ENCODE measurements around the gene HMCN2.
A peak's percentile ranks its signal among the peaks of the same experiment; 100 is the strongest.
"Not testable (repeated sequence)": the region's sequence is repeated elsewhere in the genome, so short reads cannot be mapped to it uniquely, and the experiment has no call there.

The HMCN2 gene

GRCh38 chr9:130421154-130421801 lies 155.7 kb downstream of the HMCN2 start:
- DNase-seq = no peak

GRCh38 chr9:130421802-130422276 lies 156.3 kb downstream of the HMCN2 start:
- DNase-seq = peak; percentile 79

DNA sequence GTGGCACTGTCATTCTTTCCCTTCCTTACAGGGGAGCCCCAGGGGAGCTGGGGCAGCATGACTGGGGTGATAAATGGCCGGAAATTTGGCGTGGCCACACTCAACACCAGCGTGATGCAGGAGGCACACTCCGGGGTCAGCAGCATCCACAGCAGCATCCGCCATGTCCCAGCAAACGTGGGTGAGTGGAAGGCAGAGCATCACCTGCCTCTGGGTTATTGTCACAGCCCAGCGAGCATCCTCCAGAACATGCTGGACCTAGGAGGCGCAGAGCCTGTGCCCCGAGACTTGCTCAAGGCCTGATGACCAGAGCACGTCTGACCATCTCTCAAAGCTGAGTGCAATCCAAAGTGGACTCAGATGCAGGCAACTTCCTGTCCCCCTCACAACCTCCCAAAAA lies 157.0 kb downstream of the HMCN2 start:
- DNase-seq = no peak

GRCh38 chr9:130423272-130423671 lies 157.7 kb downstream of the HMCN2 start:
- no peak for DNase-seq

- DNase-seq = no peak
Observed at GRCh38 chr9:130424595-130425454, 159.3 kb downstream of the HMCN2 start.

DNA sequence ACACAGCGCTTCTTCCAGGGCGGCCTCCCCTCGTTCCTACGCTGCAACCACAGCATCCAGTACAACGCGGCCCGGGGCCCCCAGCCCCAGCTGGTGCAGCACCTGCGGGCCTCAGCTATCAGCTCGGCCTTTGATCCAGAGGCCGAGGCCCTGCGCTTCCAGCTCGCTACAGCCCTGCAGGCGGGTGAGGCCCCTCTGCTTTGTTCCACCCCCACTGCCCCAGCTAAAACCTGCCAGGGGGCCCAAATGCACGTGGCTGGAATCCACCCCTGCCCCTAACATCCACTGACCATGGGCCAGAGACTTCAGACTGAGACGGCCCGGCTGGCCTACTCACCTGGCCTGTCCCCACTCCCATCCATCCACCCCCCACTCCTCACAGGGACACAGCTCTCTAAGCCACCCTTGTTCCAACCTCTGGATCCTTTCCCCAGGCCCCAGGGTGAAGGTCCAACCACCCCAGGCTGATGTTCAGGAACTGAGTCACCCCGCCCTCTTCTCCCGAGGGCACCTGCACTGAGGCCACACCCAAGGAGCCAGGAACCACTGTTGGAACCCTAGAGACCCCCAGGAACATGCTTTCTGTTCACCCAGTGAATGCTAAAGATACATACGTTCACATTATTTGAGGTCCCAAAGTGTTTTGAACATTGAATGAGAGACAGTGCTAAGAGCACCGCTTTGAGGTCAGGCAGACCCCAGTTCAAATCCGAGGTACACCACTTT lies 160.3 kb downstream of the HMCN2 start:
- DNase-seq = no peak

DNA sequence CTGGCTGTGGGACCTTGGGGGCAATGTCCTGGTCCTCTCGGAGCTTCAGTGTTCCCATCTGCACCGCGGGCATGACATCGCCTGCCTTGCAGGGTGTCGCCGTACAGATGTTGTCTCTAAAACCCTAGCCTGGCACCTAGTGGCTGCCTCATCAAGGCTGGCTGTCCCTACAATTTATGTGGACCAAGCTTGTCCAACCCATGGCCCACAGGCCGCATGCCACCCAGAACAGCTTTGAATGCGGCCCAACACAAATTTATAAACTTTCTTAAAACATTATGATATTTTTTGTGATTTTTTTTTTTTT lies 160.9 kb downstream of the HMCN2 start:
- no peak for DNase-seq

DNA sequence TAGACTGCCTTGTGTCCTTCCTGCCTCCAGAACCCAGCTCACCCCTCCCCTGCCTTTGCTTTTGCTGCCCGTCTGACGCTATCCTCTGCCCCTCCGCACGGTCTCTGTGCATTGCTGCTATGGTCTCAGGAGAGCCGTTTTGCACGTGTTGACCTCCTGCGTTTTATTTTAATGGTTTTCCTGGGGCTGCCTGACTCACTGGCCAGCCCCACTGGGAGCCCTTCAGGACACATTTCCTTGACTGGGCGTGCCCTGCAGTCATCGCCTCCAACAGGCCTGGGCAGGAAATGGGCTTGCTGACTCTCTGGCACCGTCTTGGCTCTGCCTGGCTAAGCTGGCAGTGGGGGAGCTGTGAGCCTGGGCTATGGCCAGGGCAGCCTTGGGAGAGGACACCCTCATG lies 161.3 kb downstream of the HMCN2 start:
- peak; percentile 63 for DNase-seq

GRCh38 chr9:130427326-130427725 lies 161.8 kb downstream of the HMCN2 start:
- no peak for DNase-seq

DNA sequence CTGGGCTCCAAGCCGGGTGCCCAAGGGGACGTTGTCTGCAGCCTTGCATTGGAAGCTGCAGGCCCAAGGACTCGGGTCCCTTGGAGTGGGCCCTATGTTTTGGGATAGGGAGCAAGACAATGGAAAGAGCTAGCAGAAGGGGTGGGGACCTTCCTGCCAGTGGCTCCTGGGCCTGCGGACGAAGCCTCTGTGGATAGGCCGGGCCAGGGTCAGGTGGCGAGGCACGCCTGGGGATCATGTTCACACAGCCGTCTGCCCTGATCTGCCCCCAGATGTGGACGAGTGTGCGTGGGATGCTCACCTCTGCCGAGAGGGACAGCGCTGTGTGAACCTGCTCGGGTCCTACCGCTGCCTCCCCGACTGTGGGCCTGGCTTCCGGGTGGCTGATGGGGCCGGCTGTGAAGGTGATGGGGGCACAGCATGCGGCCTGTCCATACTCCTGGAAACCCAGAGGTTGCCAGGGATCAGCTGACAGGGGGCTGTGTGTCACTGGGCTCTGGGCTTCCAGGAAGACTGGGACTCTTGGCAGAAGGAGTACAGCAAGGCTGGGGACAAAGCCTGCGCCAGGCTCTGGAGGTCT lies 162.6 kb downstream of the HMCN2 start:
- no peak for DNase-seq

GRCh38 chr9:130429381-130429780 lies 163.8 kb downstream of the HMCN2 start:
- DNase-seq = no peak

DNA sequence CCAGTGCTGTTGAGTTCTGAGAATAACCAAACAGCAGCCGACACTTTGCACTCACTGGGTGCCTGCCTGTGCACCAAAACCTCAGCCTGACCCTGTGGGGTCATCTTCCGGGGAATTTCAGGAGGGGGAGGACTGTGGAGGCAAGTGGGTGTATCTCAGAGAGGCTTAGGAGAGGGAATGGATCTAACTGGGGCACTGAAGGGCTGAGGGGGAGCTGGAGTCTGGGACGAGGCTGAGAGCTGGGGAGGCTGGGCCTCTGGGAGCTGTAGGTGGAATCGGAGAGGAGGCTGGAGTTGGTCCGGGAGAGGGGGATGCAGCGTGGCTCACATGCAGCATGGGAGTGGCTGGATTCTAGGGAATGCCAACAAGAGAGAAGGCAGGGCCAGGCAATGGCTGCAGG lies 164.3 kb downstream of the HMCN2 start:
- DNase-seq = no peak

GRCh38 chr9:130430232-130430631 lies 164.7 kb downstream of the HMCN2 start:
- DNase-seq = no peak

DNA sequence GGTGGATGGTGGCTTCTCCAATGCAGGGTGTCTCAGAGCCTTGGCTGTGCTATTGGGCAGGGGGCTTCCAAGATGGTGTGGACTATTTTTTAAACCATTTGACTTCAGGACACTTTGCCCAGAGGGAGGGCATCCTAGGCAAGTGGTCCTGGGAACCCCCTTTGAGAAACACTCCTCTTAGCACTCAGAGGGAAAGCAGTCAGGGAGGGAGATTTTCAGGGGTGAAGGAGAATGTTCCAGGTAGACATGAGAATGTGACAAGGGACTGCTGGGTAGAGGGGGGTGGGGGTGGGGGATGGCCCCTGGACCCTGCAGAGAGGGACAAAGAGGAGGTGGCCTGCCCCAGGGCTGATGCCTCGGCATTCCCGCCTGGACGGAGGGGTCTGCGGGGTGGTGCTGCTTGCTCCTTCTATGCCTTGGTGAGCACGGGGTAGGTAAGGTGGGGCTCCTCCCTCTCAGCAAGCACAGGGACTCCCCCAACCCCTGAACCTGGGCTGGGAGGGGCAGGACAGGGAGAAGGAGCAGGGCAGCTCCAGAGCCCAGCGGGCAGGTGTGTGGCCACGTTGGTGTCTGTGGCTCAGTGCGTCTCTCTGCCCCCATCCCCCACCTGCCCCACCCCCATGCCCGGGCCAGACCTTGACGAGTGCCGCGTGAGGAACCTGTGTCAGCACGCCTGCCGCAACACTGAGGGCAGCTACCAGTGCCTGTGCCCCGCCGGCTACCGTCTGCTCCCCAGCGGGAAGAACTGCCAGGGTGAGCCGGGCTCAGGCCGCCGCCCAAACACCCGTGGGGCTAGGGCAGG lies 165.4 kb downstream of the HMCN2 start:
- DNase-seq = no peak

- no peak for DNase-seq
Observed at GRCh38 chr9:130431536-130432303, 166.2 kb downstream of the HMCN2 start.

DNA sequence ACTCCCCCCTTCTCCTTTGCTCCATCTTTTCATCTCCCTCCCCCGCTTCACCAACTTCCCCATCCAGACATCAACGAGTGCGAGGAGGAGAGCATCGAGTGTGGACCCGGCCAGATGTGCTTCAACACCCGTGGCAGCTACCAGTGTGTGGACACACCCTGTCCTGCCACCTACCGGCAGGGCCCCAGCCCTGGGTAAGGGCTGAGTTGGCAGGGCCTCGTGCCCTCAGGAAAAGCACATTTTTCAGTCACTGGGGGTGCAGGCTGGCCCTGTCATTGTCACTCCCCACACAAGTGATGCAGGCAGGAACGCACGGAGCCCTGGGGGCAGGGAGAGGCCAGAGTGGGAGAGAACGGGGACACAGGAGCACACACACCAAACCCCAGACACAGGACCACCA lies 166.8 kb downstream of the HMCN2 start:
- DNase-seq = no peak

GRCh38 chr9:130432796-130433167 lies 167.2 kb downstream of the HMCN2 start:
- DNase-seq = no peak

GRCh38 chr9:130433168-130433946 lies 167.8 kb downstream of the HMCN2 start:
- peak; percentile 48 for DNase-seq

DNA sequence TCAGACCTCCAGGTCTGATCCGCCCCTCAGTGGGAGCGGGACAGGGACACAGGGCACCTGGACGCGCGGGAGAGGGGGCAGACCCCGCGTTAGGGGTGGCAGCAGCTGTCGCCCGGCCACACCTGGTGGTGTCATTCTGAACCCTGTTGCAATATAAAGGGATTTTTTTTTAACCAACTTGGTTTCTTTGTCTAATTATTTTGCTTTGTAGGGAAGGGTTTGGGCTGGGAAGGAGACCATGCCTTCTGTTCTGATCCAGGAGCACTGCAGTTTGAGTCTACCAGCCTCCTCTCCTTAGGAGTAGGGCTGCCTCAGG lies 168.3 kb downstream of the HMCN2 start:
- DNase-seq = no peak

- DNase-seq = not testable (repeated sequence)
Observed at GRCh38 chr9:130434656-130435055, 169.1 kb downstream of the HMCN2 start.
